Bronchial epithelial cell (primary cell): ENCODE results near the gene ZNF804B. TPM values are rescaled to one million over a fixed set of nuclear protein-coding genes. Genes with fewer than 3 reads are reported as not detected.

ENCODE experiments used
- DNase-seq: peaks from one replicate; pipeline ENCODE4 v3.0.0-alpha.2; 2010; ENCODE audit warnings: low read depth
- FAIRE-seq: peaks from 2 replicates; lab custom pipeline; 2011; peaks lifted over from hg19 to GRCh38; lab: Jason Lieb, UNC
- H3K27me3 ChIP-seq: 2 replicates; pipeline ENCODE4 v1.5.1; 2011; ENCODE audit warnings: low read length; ENCODE audit not compliant: control insufficient read depth, insufficient read depth
- H3K36me3 ChIP-seq: 2 replicates; pipeline ENCODE4 v1.5.1; 2011; ENCODE audit warnings: low read length; ENCODE audit not compliant: control insufficient read depth, insufficient read depth
- H3K4me3 ChIP-seq: 2 replicates; pipeline ENCODE4 v1.5.1; 2011; ENCODE audit warnings: mild to moderate bottlenecking, low read depth, low read length, control low read depth
- CTCF ChIP-seq: IDR thresholded peaks from 2 replicates; pipeline ENCODE4 v1.5.1; 2011; ENCODE audit warnings: mild to moderate bottlenecking, moderate library complexity, low read length, control low read depth, inconsistent platforms; ENCODE audit not compliant: insufficient read depth, severe bottlenecking
- total RNA-seq: library from RNA; depleted of rRNA; stranded (reverse); fragments of >200 nt; gene quantifications from 2 replicates; pipeline ENCODE4 v1.2.1, GENCODE V29; 2014

The ZNF804B gene
- total RNA-seq, 1 donor from 2014 or later: not detected

GRCh38 chr7:89021741-89022140 is 262.2 kb downstream of the ZNF804B start:
- Histone ChIP-seq H3K4me3 (no peak overlapping the region), H3K36me3 (no peaks in the 10 kb centered on the region), H3K27me3 (no peaks in the 10 kb centered on the region)
- no peak for FAIRE-seq
- TF ChIP-seq CTCF: no peak
- DNase-seq: no peak

GRCh38 chr7:89023206-89023605 is 263.7 kb downstream of the ZNF804B start:
- Histone ChIP-seq H3K27me3 (no peaks in the 10 kb centered on the region), H3K4me3 (no peak overlapping the region), H3K36me3 (no peaks in the 10 kb centered on the region)
- TF ChIP-seq CTCF: no peak
- no peak for FAIRE-seq
- DNase-seq: no peak

- H3K27me3 ChIP-seq: no peaks in the 10 kb centered on the region
- no peaks in the 10 kb centered on the region for H3K36me3 ChIP-seq
- TF ChIP-seq CTCF: no peak
- no peak for DNase-seq
- no peak overlapping the region for H3K4me3 ChIP-seq
- FAIRE-seq: no peak
Observed at GRCh38 chr7:89023877-89024276, 264.4 kb downstream of the ZNF804B start.

- no peak overlapping the region for H3K4me3 ChIP-seq
- DNase-seq (no peak), FAIRE-seq (no peak)
- no peak for TF ChIP-seq CTCF
- H3K36me3 ChIP-seq: no peaks in the 10 kb centered on the region
- no peaks in the 10 kb centered on the region for H3K27me3 ChIP-seq
Observed at GRCh38 chr7:89027781-89028180, 268.3 kb downstream of the ZNF804B start.

GRCh38 chr7:89028319-89028718 is 268.8 kb downstream of the ZNF804B start:
- no peaks in the 10 kb centered on the region for H3K36me3 ChIP-seq
- no peak overlapping the region for H3K4me3 ChIP-seq
- H3K27me3 ChIP-seq: no peaks in the 10 kb centered on the region
- no peak for TF ChIP-seq CTCF
- DNase-seq: no peak
- no peak for FAIRE-seq

GRCh38 chr7:89029864-89030263 is 270.4 kb downstream of the ZNF804B start:
- Histone ChIP-seq H3K4me3 (no peak overlapping the region), H3K36me3 (no peaks in the 10 kb centered on the region), H3K27me3 (no peaks in the 10 kb centered on the region)
- no peak for TF ChIP-seq CTCF
- DNase-seq: peak; percentile 36
- no peak for FAIRE-seq
